Gastrocnemius medialis (tissue), 4 donors: ENCODE results near the gene TGM5. TPM values are rescaled to one million over a fixed set of nuclear protein-coding genes. Genes with fewer than 3 reads are reported as not detected.

Experiments
- ATAC-seq, 2 donors: fragments of 150-250 bp; one replicate each; pipeline ENCODE4 v1.9.1; 2016
- DNase-seq, 2 donors: peaks; one replicate each; pipeline ENCODE4 v3.0.0-alpha.2; 2019
- H3K27ac ChIP-seq, 4 donors: fragments of 200-600 bp; sonication (generic); 1 replicate in 1 of 4; 2 replicates in 3 of 4; pipeline ENCODE4 v1.5.1; 2016 to 2018; ENCODE audit warnings: mild to moderate bottlenecking in 2 of 4, moderate library complexity in 1 of 4
- H3K27me3 ChIP-seq, 3 donors: fragments of 200-600 bp; sonication (generic) in 2 of 3; 1 replicate in 1 of 3; 2 replicates in 2 of 3; pipeline versions ENCODE4 v1.5.1 to v1.6.0; 2016 to 2019; ENCODE audit warnings: mild to moderate bottlenecking in 1 of 3, moderate library complexity in 1 of 3
- H3K36me3 ChIP-seq, 2 donors: fragments of 200-600 bp; sonication (generic) in 1 of 2; one replicate each; pipeline ENCODE4 v1.5.1; 2017 to 2018
- H3K4me1 ChIP-seq, 2 donors: fragments of 200-600 bp; sonication (generic) in 1 of 2; one replicate each; pipeline ENCODE4 v1.5.1; 2016 to 2017; ENCODE audit warnings: mild to moderate bottlenecking in 2 of 2
- H3K4me3 ChIP-seq, 4 donors: fragments of 200-600 bp; sonication (generic) in 3 of 4; 1 replicate in 1 of 4; 2 replicates in 3 of 4; pipeline ENCODE4 v1.5.1; 2016 to 2019; ENCODE audit warnings: mild to moderate bottlenecking in 2 of 4
- H3K9me3 ChIP-seq, 3 donors: fragments of 200-600 bp; sonication (generic) in 2 of 3; 1 replicate in 1 of 3; 2 replicates in 2 of 3; pipeline ENCODE4 v1.5.1; 2016 to 2019
- POLR2A ChIP-seq, 2 donors: fragments of 450-650 bp; IDR thresholded peaks; one replicate each; pipeline ENCODE4 v1.6.1; 2017; ENCODE audit warnings: antibody characterized with exemption in 2 of 2, mild to moderate bottlenecking in 2 of 2, moderate library complexity in 2 of 2
- in situ Hi-C, 4 donors: fragments of 200-750 bp; cut with MboI; loops; one replicate each; pipeline versions ENCODE4 v1.15.0 to v1.8.0; 2017; ENCODE audit warnings: low sequenced_read_pairs in 4 of 4
- intact Hi-C: fragments of 100-400 bp; cut with DNase I; formaldehyde crosslinking; loops from one replicate; pipeline ENCODE4 v1.15.1; 2023; ENCODE audit warnings: low total_unique reads
- total RNA-seq, 4 donors: library from RNA; depleted of rRNA; stranded (reverse); fragments of >200 nt; gene quantifications; one replicate each; pipeline versions ENCODE4 v1.1.0 to v1.2.3, GENCODE V29; 2016
- TF ChIP-seq, protein P1 (sequence below), 5 experiments: fragments of 450-650 bp in 3 of 5; fragments of 200-600 bp in 2 of 5; sonication (generic) in 2 of 5; IDR thresholded peaks in 4 of 5; conservative IDR thresholded peaks in 1 of 5; 1 replicate in 4 of 5; 2 replicates in 1 of 5; pipeline ENCODE4 v1.5.1; 2016 to 2019; ENCODE audit warnings: antibody characterized with exemption in 5 of 5, mild to moderate bottlenecking in 3 of 5, moderate library complexity in 3 of 5

Gene TGM5
- total RNA-seq, 4 donors from 2014 or later = 1.4 TPM; not detected in 3

GRCh38 chr15:43186003-43186353, 80.8 kb downstream of the TGM5 start:
- in situ Hi-C loops = no loop called here
- no peaks in the 10 kb centered on the region for H3K9me3 ChIP-seq
- H3K27ac ChIP-seq = peak overlapping the region; percentile 87 to 95 (median 95)
- peak; percentile 20 to 26 for ATAC-seq
- intact Hi-C loops = loop anchor here (10.0 kb wide), 1 partner anchor 261 kb away; the partner anchor contains the start of gene TTBK2
- TF ChIP-seq, protein P1, sequence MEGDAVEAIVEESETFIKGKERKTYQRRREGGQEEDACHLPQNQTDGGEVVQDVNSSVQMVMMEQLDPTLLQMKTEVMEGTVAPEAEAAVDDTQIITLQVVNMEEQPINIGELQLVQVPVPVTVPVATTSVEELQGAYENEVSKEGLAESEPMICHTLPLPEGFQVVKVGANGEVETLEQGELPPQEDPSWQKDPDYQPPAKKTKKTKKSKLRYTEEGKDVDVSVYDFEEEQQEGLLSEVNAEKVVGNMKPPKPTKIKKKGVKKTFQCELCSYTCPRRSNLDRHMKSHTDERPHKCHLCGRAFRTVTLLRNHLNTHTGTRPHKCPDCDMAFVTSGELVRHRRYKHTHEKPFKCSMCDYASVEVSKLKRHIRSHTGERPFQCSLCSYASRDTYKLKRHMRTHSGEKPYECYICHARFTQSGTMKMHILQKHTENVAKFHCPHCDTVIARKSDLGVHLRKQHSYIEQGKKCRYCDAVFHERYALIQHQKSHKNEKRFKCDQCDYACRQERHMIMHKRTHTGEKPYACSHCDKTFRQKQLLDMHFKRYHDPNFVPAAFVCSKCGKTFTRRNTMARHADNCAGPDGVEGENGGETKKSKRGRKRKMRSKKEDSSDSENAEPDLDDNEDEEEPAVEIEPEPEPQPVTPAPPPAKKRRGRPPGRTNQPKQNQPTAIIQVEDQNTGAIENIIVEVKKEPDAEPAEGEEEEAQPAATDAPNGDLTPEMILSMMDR (IDR thresholded peaks at IDR 0.05 in 4 of 5, conservative IDR thresholded peaks at IDR 0.05 in 1 of 5) = no peak
- no peak for TF ChIP-seq POLR2A (IDR thresholded peaks at IDR 0.05)
- peaks cover 44 to 56% of the 10 kb centered on the region in 2 donors for H3K4me1 ChIP-seq
- H3K36me3 ChIP-seq = peaks cover 0 to 19% of the 10 kb centered on the region in 2 donors
- DNase-seq = no peak
- H3K4me3 ChIP-seq = peak overlapping the region; percentile 70 to 89 (median 80)
- no peaks in the 10 kb centered on the region for H3K27me3 ChIP-seq

GRCh38 chr15:43185157-43186002, 81.3 kb downstream of the TGM5 start, which contains the start of gene CCNDBP1:
TSS of gene CCNDBP1 (plus strand) at chr15:43185403. CDS start at chr15:43185499, 96 bp downstream.
- no peaks in the 10 kb centered on the region for H3K27me3 ChIP-seq
- DNase-seq (peak; percentile 94 to 97), ATAC-seq (peak; percentile 89 to 92)
- no peaks in the 10 kb centered on the region for H3K9me3 ChIP-seq
- in situ Hi-C loops = no loop called here
- TF ChIP-seq, protein P1 (IDR thresholded peaks at IDR 0.05 in 4 of 5, conservative IDR thresholded peaks at IDR 0.05 in 1 of 5) = peak in 2 of 5 experiments; percentile 38 to 42
- TF ChIP-seq POLR2A (IDR thresholded peaks at IDR 0.05) = peak; percentile 80 to 88
- peak within 1 kb of the TSS; percentile 70 to 89 (median 80) for H3K4me3 ChIP-seq
- peaks cover 46 to 55% of the 10 kb centered on the region in 2 donors for H3K4me1 ChIP-seq
- intact Hi-C loops = loop anchor here (2.0 to 10.0 kb wide), 2 partner anchors 79 to 261 kb away; partner anchors contain the start of genes TTBK2 and UBR1
- peak within 1 kb of the TSS; percentile 87 to 95 (median 95) for H3K27ac ChIP-seq
- peaks cover 0 to 13% of the 10 kb centered on the region in 2 donors for H3K36me3 ChIP-seq

- intact Hi-C loops = loop anchor here (2.0 to 10.0 kb wide), 2 partner anchors 78 to 260 kb away; partner anchors contain the start of genes TTBK2 and UBR1
- Histone ChIP-seq H3K27me3 (no peaks in the 10 kb centered on the region), H3K36me3 (peaks cover 0 to 6% of the 10 kb centered on the region in 2 donors), H3K27ac (peak overlapping the region; percentile 87 to 95 (median 95)), H3K4me3 (peak overlapping the region; percentile 70 to 89 (median 80)), H3K9me3 (no peaks in the 10 kb centered on the region), H3K4me1 (peaks cover 38 to 47% of the 10 kb centered on the region in 2 donors)
- no peak for DNase-seq
- in situ Hi-C loops = no loop called here
- TF ChIP-seq, protein P1 (IDR thresholded peaks at IDR 0.05 in 4 of 5, conservative IDR thresholded peaks at IDR 0.05 in 1 of 5) = no peak
- no peak for TF ChIP-seq POLR2A (IDR thresholded peaks at IDR 0.05)
- ATAC-seq = no peak
Measured at GRCh38 chr15:43184407-43185124, 82.2 kb downstream of the TGM5 start.

- H3K4me1 ChIP-seq = peaks cover 32 to 37% of the 10 kb centered on the region in 2 donors
- no peak overlapping the region for H3K4me3 ChIP-seq
- H3K27me3 ChIP-seq = no peaks in the 10 kb centered on the region
- H3K9me3 ChIP-seq = no peaks in the 10 kb centered on the region
- H3K27ac ChIP-seq = no peak overlapping the region
- no peaks in the 10 kb centered on the region for H3K36me3 ChIP-seq
- TF ChIP-seq, protein P1 (IDR thresholded peaks at IDR 0.05 in 4 of 5, conservative IDR thresholded peaks at IDR 0.05 in 1 of 5) = no peak
- TF ChIP-seq POLR2A (IDR thresholded peaks at IDR 0.05) = no peak
- in situ Hi-C loops = no loop called here
- DNase-seq (no peak), ATAC-seq (no peak)
- intact Hi-C loops = loop anchor here (10.0 kb wide), 1 partner anchor 258 kb away; the partner anchor contains the start of gene TTBK2
Measured at GRCh38 chr15:43183270-43183669, 83.5 kb downstream of the TGM5 start.

Other genes with a start within 250 kb of the TGM5 start
- 10 to 100 TPM; 20.2 to 31.3 (median 22.5) TPM for gene UBR1, start 160.9 kb downstream of the TGM5 start, total RNA-seq
- 10 to 100 TPM; 13.1 to 16.7 (median 16.3) TPM for gene TMEM62, start 133.3 kb downstream of the TGM5 start, total RNA-seq
- 100 to 1,000 TPM in 1 of 4 donors, 10 to 100 TPM in 3; 32.4 to 108 (median 92.6) TPM for gene CCNDBP1, start 81.5 kb downstream of the TGM5 start, total RNA-seq
- gene EPB42, start 45.9 kb downstream of the TGM5 start, total RNA-seq = not detected
- 1 to 10 TPM in 1 of 4 donors, under 1 TPM in 1, not detected in 2; 0.83 to 3.3 TPM for gene TGM7, start 35.3 kb upstream of the TGM5 start, total RNA-seq
- gene LCMT2, start 63.6 kb upstream of the TGM5 start, total RNA-seq = 1 to 10 TPM; 3.0 to 6.2 (median 5.3) TPM
- 10 to 100 TPM; 20.7 to 42.2 (median 25.1) TPM for gene ZSCAN29, start 104.1 kb upstream of the TGM5 start, total RNA-seq
- 10 to 100 TPM; 13.6 to 16.1 (median 14.7) TPM for gene TUBGCP4, start 104.2 kb upstream of the TGM5 start, total RNA-seq
- gene TP53BP1, start 226.2 kb upstream of the TGM5 start, total RNA-seq = 10 to 100 TPM in 3 of 4 donors, 1 to 10 TPM in 1; 9.0 to 17.0 (median 13.3) TPM